Glutamatergic neuron (in vitro differentiated cells): ENCODE data around the gene TTC9B. TPM values are rescaled to one million over a fixed set of nuclear protein-coding genes. Genes with fewer than 3 reads are reported as not detected.

ENCODE experiments used
- DNase-seq: peaks from one replicate; pipeline ENCODE4 v3.0.0; 2022
- H3K27ac Mint-ChIP-seq: one replicate; pipeline ENCODE4 v1.8.0; 2020; ENCODE audit warnings: mild to moderate bottlenecking, mixed read lengths, inconsistent platforms; ENCODE audit not compliant: unreplicated experiment
- H3K27me3 Mint-ChIP-seq: one replicate; pipeline ENCODE4 v1.8.0; 2020; ENCODE audit warnings: mild to moderate bottlenecking, moderate library complexity, mixed read lengths, inconsistent platforms; ENCODE audit not compliant: unreplicated experiment
- H3K36me3 Mint-ChIP-seq: one replicate; pipeline ENCODE4 v1.8.0; 2020; ENCODE audit warnings: mild to moderate bottlenecking, mixed read lengths, inconsistent platforms; ENCODE audit not compliant: unreplicated experiment
- H3K4me1 Mint-ChIP-seq: one replicate; pipeline ENCODE4 v1.8.0; 2020; ENCODE audit warnings: mild to moderate bottlenecking, low read depth, mixed read lengths, inconsistent platforms; ENCODE audit not compliant: unreplicated experiment
- H3K4me3 Mint-ChIP-seq: one replicate; pipeline ENCODE4 v1.8.0; 2020; ENCODE audit warnings: mild to moderate bottlenecking, mixed read lengths, inconsistent platforms; ENCODE audit not compliant: unreplicated experiment
- H3K9me3 Mint-ChIP-seq: one replicate; pipeline ENCODE4 v1.8.0; 2020; ENCODE audit warnings: mild to moderate bottlenecking, moderate library complexity, mixed read lengths, inconsistent platforms; ENCODE audit not compliant: unreplicated experiment
- CTCF ChIP-seq: fragments of 200-600 bp; sonication (generic); IDR thresholded peaks from one replicate; pipeline ENCODE4 v1.5.0; 2021; ENCODE audit not compliant: partially characterized antibody, unreplicated experiment
- total RNA-seq: library from RNA; stranded (reverse); fragmentation: NEBNext Ultra II Directional; extraction: Animal tissue kit (Norgen Biotek cat#: 25700); gene quantifications from one replicate; pipeline ENCODE4 v1.2.1, GENCODE V29; 2021; ENCODE audit not compliant: unreplicated experiment

The TTC9B gene
- total RNA-seq, 1 donor from 2014 or later, result 19.5 TPM

GRCh38 chr19:40249781-40250180 lies 31.6 kb upstream of the TTC9B start:
- no peak for DNase-seq
- Mint-ChIP-seq H3K9me3 (peaks cover 7% of the 10 kb centered on the region), H3K36me3 (no peaks in the 10 kb centered on the region), H3K27me3 (peaks cover 5% of the 10 kb centered on the region), H3K4me3 (no peak overlapping the region), H3K4me1 (peaks cover 10% of the 10 kb centered on the region), H3K27ac (peak overlapping the region; percentile 23)
- TF ChIP-seq CTCF, result no peak

GRCh38 chr19:40249201-40249600 lies 31.0 kb upstream of the TTC9B start:
- Mint-ChIP-seq H3K4me1 (peaks cover 10% of the 10 kb centered on the region), H3K4me3 (no peak overlapping the region), H3K27ac (no peak overlapping the region), H3K27me3 (peaks cover 5% of the 10 kb centered on the region), H3K9me3 (peaks cover 7% of the 10 kb centered on the region), H3K36me3 (no peaks in the 10 kb centered on the region)
- TF ChIP-seq CTCF, result no peak
- DNase-seq, result no peak

- Mint-ChIP-seq H3K36me3 (no peaks in the 10 kb centered on the region), H3K4me3 (no peak overlapping the region), H3K27me3 (peaks cover 4% of the 10 kb centered on the region), H3K4me1 (peaks cover 3% of the 10 kb centered on the region), H3K9me3 (peaks cover 7% of the 10 kb centered on the region), H3K27ac (no peak overlapping the region)
- DNase-seq, result no peak
- TF ChIP-seq CTCF, result no peak
Observed at GRCh38 chr19:40247735-40248262, 29.6 kb upstream of the TTC9B start.

- no peak for TF ChIP-seq CTCF
- H3K4me3 Mint-ChIP-seq, result no peak overlapping the region
- no peaks in the 10 kb centered on the region for H3K36me3 Mint-ChIP-seq
- peaks cover 3% of the 10 kb centered on the region for H3K4me1 Mint-ChIP-seq
- H3K27me3 Mint-ChIP-seq, result peaks cover 4% of the 10 kb centered on the region
- H3K9me3 Mint-ChIP-seq, result peaks cover 7% of the 10 kb centered on the region
- DNase-seq, result no peak
- no peak overlapping the region for H3K27ac Mint-ChIP-seq
Observed at GRCh38 chr19:40247178-40247577, 29.0 kb upstream of the TTC9B start.

GRCh38 chr19:40246292-40247073 lies 28.3 kb upstream of the TTC9B start:
- peaks cover 3% of the 10 kb centered on the region for H3K4me1 Mint-ChIP-seq
- DNase-seq, result no peak
- H3K9me3 Mint-ChIP-seq, result peaks cover 7% of the 10 kb centered on the region
- peaks cover 4% of the 10 kb centered on the region for H3K27me3 Mint-ChIP-seq
- no peaks in the 10 kb centered on the region for H3K36me3 Mint-ChIP-seq
- no peak for TF ChIP-seq CTCF
- peak overlapping the region; percentile 4 for H3K27ac Mint-ChIP-seq
- H3K4me3 Mint-ChIP-seq, result no peak overlapping the region
